Measurements from ENCODE around the gene TMEM273.

Gene TMEM273, protein sequence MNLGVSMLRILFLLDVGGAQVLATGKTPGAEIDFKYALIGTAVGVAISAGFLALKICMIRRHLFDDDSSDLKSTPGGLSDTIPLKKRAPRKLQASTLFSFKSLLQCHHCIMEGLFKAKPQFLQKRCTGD

DNA sequence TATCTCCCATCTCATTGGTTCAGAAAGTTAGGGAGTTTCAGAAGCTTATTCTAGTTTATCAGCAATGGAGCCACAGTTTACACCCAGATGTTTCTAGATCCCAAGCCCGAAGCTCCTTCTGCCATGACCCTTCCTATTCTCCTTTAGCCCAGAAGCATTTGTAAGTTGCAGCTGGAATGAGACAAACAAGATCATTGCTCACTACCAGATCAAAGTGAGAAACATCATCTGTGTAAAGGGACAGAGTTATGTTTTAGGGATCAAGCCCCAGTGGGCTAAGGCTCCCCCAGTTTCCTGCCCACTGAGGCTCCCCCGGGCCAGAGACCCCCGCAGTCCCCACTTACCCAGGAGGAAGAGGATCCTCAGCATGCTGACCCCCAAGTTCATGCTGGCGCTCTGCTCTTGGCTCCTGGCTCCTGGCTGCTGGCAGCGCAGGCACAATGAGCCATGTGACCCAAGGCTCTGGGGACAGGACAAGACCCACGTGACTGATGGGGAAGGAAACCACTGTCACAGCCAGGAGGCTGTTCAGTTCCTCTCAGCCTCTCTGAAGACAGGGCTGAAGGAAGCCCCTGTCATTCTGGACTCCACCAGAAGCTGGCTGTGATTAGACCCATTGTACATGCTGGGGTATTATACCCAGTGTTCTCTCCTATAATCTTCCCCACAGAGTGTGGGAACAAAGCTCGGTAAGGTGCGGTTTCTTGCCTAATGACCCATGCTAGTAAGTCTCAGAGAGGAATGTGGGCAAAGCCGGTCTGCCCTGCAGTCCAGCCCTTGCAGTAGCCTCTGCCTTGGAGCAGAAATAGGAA, at the start of gene TMEM273:
Gene TMEM273 (minus strand): TSS at position 442 of the 812 bp plus-strand sequence. CDS start 55 bp downstream, at position 387.
- intact Hi-C loops (cut with DNase I) = loop anchor here (10.0 kb wide), 1 partner anchor 83 kb away; no protein-coding TSS in a partner anchor
- peak; percentile 56 to 95 (median 87) for DNase-seq

DNA sequence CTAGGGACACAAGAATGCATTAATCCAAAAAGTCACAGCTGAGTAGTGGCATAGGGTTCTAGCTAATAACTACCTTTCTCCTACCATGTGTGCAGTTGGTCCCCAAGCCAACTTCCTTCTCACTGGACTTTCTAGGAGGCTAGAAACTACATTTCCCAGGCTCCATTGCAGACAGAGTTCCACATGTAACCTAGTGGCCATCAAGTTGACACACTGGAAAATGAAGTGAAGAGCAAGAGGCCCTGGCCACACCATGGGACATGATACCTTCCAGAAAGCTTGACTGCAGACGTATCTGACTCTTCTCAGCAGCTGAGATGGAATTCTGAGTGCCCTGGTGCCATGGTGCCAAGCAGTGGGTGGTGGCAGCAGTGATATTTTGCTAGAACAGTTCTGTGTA, 49.8 kb upstream of the TMEM273 start:
- no peak for DNase-seq
- intact Hi-C loops (cut with DNase I) = no loop called here

DNA sequence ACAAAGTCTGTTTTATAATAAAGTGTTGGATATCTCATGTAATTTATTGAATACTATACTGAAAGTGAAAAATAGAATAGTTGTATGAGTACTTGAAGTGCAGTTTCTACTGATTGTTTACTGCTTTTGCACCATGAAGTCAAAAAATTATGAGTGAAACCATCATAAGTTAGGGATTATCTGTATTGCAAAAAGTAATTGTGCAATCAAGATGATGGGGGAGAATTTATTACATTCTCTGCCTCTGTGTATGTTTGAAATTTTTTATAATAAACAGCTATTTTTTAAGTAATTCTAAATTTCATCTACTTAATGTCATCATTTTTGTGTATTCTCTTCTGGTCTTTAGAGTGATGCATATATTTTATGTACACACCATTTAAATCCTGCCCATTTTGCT, 47.2 kb upstream of the TMEM273 start:
- no peak for DNase-seq
- intact Hi-C loops (cut with DNase I) = no loop called here

DNA sequence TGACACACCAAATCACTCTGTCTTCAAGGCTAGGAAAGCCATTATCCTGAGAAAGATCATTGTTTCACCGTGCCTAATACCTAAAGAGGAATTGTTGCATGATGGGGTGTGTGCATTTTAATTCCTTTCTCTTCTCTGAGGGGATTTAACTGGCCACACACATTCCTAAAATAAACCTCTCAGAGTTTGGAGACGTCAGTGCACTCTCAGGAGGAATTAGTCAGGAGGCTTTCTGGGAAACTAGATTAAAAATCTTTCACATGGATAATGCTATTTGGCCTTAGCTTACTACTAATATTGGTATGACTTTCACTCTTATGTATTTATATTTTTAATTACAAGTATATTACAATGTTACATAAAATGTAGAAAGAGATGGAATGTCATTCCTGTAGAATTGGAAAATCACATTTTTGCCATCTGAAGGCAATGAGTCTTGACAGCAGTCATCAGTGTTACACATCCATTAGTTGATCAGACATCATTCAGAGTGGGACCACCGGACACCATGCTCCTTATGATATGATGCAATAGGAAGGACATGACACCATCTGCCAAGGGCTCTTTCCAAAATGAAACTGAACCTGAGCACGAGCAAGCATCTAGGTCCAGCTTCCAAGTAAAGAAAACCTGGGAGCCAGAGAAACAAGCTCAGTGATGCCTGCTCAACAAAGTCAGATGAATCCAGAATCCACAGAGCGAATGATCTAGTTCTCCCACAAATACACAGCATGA, 43.1 kb upstream of the TMEM273 start:
- intact Hi-C loops (cut with DNase I) = no loop called here
- no peak for DNase-seq

DNA sequence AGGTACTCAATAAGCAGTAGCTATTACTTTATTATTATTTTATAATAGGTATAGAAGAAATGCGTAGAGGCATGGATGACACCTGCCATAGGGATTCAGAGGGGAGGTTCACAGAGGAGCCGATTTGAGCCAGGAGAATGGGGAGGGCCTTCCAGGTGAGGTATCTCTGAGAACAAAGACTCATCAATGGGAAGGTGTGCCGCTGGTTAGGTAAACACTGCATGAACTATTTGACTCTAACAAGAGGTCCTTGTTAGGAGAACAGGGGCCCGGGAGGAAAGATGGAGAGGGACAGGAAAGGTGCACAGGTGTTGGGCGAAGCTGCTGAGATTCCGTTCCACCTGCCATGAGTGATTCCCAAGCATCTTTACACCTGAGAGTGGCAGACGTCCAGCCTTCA, 41.8 kb upstream of the TMEM273 start:
- no peak for DNase-seq
- intact Hi-C loops (cut with DNase I) = no loop called here

DNA sequence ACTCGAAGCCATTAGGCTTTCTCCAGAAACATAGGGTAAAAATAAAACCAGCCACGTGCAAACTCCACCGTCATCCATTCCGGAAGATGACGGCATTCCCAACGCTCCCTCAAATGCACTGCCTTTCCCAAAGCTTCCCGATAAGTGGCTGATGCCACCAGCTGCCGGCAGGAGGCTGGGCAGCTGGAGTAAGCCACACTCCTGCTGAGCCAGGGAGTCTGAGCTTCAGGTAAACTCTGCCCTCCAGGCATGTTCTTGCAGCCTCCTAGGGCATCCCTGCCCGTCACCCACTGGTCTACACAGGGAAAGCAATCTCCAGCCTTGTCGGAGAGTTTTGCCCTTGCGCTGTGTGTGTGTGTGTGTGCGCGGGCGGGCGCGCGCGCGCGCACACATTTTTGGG, 40.5 kb upstream of the TMEM273 start:
- intact Hi-C loops (cut with DNase I) = no loop called here
- no peak for DNase-seq

DNA sequence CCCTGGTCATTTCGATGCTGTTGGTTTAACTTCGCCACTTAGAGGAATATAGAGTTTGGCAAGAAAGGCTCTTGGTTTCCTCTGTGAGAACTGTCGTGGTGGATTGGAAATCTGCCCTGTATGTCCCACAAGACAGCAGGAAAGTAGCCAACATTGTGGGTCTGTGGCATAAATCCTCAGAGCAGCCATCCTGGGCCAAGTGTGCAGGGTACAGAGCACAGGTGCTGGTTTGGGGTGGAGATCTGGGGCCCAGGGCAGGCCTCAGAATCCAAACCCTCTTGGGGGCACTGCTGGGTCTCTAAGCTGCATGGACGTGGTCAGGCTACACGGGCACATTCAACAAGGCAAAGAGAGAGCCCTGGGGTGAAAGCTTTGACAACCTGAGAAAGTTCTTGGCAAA, 39.2 kb upstream of the TMEM273 start:
- intact Hi-C loops (cut with DNase I) = no loop called here
- no peak for DNase-seq

DNA sequence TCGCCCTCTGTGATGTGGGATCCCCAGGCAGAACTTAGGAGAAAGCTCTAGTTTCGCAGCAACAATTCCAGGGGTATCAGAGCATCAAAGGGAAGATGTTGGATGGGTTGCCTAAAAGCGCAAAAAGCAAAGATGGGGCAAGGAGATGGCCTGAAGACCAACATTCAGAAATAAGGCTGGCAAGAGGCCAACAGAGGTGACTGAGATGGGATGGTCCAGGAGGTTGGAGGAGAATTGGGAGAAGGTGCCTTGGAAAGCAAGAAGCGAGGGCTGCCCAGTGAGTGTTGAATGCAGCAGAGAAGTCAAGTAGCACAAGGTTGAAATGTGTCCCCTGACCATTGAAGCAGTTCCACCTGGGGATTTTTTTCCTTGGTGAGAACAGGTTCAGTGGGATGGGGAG, 38.4 kb upstream of the TMEM273 start:
- DNase-seq = no peak
- intact Hi-C loops (cut with DNase I) = no loop called here

DNA sequence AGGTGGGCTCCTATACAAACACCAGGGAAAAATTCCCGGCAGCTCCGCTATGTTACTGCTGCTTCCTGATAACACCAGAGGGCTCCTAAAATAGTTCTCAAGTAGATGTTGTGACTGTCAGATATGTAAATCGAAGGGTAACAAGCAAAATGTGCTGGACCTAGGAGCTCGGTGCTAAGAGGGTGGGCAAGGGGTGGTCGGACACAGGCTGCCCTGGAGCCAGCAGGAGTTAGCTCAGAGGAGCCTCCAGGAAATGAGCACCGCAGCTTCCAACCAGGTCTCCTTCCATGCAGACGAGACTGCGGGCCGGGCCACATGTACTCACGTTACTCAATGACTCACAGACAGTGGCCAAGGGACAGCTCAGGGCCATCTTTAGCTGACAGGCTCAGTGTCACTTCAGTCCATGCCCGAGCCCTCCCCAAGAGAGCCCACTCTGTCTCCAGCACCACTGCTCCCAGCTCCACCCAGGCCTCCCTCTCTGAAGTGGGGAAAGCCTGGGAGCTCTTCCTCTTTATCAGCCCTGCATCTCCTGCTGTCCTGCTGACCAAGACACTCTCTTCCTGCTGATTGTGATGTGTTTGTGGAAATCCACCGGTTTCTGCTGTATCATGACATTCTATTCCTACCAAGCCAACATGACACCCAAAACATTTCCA, 37.2 kb upstream of the TMEM273 start:
- DNase-seq = no peak
- intact Hi-C loops (cut with DNase I) = no loop called here

DNA sequence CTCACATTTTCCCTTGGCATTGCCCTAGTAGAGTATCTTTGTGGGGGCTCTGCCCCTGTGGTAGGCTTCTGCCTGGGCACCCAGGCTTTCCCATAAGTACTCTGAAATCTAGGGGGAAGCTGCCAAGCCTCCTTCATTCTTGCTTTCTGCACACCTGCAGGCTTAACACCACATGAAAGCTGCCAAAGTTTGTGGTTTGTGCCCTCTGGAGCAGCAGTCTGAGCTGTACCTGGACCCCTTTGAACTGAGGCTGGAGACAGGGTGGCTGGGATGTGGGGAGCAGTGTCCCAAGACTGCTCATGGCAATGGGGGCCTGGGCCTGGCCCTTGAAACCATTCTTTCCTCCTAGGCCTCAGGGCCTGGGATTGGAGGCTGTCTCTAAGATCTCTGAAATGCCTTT, 35.0 kb upstream of the TMEM273 start:
- DNase-seq = no peak
- intact Hi-C loops (cut with DNase I) = no loop called here

DNA sequence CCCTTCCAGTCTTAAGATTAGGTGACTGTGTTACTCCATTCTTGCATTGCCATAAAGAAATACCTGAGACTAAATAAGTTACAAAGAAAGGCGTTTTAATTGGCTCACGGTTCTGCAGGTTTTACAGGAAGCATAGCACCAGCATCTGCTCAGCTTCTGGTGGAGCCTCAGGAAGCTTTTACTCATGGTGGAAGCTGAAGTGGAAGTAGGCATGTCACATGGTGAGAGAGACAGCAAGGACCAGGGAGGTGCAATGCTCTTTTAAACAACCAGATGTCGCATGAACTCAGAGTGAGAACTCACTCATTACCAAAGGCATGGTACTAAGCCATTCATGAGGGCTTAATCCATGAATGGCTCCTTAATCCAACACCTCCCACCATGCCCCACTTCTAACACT, 34.0 kb upstream of the TMEM273 start:
- DNase-seq = no peak
- intact Hi-C loops (cut with DNase I) = no loop called here

DNA sequence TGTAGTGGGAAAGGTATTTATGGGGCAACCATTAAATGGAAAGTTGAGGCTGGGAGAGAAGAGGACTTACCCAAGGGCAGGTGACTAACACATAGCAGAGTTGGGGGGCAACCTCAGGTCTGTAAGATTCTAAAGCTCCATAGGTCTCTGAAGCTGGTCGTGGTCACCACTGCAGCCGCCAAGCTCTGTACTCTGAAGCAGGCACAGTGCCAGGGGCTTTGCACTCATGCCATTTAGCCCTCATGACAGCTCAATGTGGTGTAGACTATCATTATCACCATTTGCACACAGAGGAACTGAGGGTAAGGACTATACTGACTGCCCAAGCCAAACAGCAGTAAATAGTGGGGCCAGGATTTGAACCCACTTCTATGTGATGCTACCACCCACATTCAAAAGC, 32.5 kb upstream of the TMEM273 start:
- intact Hi-C loops (cut with DNase I) = no loop called here
- DNase-seq = no peak

DNA sequence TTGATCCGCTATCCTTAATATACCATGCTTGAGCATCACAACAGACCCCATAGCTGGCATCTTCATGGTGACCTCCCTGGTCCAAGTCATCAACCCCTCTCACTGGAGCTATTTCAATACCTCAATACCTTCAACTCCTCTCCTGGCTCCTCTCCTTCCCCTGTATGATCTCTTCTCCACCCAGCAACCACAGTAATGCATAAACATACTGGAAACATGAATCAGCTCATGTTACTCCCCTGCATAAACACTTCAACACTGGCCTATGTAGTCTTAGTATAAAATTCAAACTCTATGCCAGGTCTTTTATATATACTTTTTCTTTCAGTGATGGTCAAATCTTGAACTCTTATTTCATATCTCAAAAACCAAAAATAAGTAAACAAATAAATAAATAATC, 31.8 kb upstream of the TMEM273 start:
- DNase-seq = no peak
- intact Hi-C loops (cut with DNase I) = no loop called here

DNA sequence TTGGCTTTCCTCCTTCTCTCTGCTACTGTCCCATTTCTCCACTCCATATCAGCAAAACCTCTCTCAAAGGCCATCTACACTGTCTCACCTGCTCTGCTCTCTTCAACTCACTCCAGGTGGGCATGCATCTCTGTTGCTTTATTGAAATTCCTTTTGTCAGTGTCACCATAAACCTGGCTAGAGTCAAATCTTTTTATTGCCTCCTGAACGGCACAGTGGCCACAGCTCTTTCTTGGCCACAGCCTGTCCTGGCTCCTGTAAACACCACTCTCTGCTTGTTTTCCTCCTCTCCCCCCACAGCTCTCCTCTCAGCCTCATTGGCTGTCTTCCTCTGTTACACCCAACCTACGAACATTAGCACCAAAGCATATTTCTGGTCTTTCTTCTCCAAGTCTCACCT, 31.1 kb upstream of the TMEM273 start:
- intact Hi-C loops (cut with DNase I) = no loop called here
- no peak for DNase-seq

DNA sequence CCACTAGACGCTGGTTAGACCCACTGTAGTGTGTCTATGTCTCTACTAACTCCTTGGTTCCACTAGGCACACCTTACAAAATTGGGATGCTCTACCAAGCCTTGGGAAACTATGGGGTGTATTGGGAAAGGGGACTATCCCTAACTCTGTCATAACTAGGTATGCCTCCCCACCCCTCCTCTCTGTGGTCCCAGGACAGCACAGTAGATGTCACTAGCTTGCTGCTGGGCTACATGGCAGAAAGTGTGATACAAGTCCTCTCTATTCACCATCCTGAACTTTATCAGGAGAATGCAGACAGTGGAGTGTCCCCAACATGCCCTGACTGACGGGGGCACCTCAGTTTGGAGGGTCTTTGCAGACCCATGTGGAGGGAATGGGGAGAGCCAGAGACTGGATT, 30.3 kb upstream of the TMEM273 start:
- intact Hi-C loops (cut with DNase I) = no loop called here

DNA sequence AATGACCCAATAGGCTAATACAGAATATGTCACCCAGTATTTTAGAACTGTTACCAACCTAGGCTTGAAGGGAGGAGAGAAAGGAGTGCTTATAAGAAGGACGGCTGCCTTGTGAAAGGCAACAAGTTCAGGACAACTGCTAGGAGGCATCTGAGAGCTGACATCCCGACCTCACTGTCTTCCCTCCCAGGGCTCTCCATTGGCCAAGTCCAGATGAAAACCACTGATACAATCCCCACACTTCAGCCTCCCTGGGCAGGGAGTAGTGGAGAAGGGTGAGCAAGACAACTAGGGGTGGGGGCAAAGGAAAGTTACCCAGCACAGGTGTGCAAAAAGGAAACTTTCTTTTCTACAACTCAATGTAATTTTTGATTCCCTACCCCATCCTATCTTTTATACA, 29.5 kb upstream of the TMEM273 start:
- intact Hi-C loops (cut with DNase I) = no loop called here
- DNase-seq = no peak

More for the DNA sequence above, 30.3 kb upstream of the TMEM273 start:
- no peak for DNase-seq

DNA sequence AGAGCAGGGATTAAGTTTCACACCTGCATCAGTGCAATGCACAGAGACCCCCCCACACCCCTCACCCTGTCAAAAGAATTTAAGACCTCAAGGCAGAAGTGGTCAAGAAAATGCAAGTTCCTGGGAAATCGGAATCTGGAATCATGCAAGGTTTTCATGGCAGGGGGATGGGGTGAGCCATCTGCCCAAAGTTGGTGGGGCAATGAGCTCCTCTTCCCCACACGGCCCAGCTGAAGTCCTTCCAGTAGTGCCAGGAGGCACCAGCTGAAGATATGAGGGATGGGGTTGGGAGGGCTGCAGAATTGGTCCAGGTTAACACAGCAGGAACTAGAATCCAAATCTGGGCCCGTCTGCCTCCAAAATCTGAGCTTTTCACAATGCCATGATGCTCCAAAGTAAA, 25.0 kb upstream of the TMEM273 start:
- no peak for DNase-seq
- intact Hi-C loops (cut with DNase I) = no loop called here

DNA sequence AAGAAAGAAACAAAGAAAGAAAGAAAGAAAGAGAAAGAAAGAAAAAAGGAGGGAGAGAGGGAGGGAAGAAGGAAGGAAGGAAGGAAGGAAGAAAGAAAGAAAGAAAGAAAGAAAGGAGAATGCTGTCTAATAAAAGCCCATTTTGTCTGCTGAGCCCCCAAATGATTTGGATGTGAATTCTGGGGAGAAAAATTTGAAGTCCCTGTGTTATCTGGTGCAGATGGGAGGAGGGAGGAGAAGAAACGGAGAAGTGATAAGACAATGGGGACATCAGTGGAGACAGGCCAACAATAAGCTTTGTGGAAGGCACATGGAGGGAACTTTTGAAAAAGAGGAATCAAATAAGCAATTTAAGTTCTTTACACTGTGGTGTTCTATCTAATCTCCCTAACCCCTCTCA, 24.6 kb upstream of the TMEM273 start:
- intact Hi-C loops (cut with DNase I) = no loop called here
- no peak for DNase-seq

DNA sequence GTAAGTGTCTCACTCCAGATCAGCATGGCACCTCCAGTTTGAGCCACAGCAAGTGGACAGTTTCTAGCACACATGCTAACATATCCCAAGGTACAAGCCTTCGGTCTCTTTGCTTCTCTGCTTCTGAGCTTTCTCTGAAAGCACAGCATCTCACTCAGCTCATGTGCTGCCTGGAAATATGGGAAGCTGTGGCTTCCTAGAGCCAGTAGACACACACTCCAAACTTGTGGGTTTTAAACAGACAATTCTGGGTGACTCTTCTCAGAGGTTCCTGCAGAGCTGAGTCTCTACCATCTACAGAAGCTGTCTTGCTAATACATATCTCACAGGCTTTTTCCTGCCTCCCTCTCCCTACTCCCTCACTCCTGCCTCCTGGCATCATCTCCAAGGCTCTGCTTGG, 23.9 kb upstream of the TMEM273 start:
- intact Hi-C loops (cut with DNase I) = no loop called here
- no peak for DNase-seq

DNA sequence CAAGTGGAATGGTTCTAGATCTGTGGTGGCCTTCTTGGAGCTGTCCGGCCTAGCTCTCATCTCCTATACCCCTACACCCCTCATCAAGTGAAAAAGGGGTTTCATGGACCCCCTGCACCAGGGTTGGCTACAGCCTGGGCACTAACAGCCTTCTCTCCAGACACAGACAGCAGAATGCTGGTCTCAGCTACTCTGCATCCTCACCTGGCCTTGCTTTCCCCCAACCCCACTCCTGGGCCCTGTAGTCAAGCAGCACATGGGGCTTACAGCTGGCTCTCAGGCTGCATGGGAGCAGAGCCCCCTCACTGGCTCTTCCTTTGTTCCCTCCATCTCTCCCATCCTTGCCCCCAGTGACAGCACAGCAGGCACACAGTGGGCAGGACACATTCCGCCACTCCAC, 20.8 kb upstream of the TMEM273 start:
- intact Hi-C loops (cut with DNase I) = no loop called here
- DNase-seq = no peak

All from head of caudate nucleus (tissue), 42 donors.